Skin of body (tissue), 2 donors: ENCODE results near the gene STT3A. TPM values are rescaled to one million over a fixed set of nuclear protein-coding genes. Genes with fewer than 3 reads are reported as not detected.
A peak's percentile ranks its signal among the peaks of the same experiment; 100 is the strongest.
"Not testable (repeated sequence)": the region's sequence is repeated elsewhere in the genome, so short reads cannot be mapped to it uniquely, and the experiment has no call there.

ENCODE experiments used
- DNase-seq: peaks from one replicate; lab custom pipeline; 2025; lab: John Stamatoyannopoulos, UW
- total RNA-seq: library from RNA; depleted of rRNA; stranded (reverse); fragments of >200 nt; gene quantifications from one replicate; pipeline ENCODE4 v1.2.3, GENCODE V29; 2014

The STT3A gene
- total RNA-seq, result 89.4 TPM

DNA sequence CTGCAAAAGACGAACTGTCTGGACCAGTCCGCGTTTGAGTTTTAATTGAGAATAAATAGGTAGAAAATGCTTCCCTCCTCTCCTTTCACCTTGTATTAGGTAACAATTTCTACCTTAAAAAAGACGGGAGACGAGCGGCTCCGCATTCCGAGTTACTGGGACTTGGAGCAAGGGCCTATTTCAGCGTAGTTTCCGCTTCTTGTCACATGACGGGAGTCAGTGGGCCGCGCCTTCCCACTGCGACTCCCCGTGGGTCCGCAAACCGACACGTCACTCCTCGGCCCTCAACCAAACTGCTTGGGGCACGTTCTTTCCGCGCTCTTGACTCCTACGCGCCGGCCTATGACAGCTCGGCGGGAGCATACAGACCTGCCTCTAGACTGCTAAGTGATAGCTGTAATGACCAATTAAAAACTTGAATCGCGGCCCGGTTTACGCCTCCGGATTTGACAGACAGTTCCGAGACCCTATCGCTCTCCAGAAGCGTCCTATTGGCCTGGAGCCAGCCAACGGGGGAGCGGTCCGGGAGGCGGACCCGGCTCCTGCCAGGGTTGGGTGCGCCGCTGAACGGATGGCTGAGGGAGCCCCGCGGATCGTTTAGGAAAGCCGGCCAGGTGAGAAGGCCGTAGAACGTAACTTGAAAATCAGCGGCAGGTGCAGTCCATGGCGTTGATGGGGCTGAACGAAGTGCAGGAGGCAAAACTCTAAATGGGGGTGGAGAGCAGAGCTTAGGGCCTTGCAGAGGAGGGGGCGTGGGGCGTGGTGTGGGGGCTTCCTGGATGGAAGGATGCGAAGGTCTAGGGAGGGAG, at the start of gene STT3A:
TSS of gene STT3A (plus strand) at position 548 of the 809 bp plus-strand sequence. CDS start 3,064 bp downstream, outside the sequence.
- peak; percentile 100 for DNase-seq

DNA sequence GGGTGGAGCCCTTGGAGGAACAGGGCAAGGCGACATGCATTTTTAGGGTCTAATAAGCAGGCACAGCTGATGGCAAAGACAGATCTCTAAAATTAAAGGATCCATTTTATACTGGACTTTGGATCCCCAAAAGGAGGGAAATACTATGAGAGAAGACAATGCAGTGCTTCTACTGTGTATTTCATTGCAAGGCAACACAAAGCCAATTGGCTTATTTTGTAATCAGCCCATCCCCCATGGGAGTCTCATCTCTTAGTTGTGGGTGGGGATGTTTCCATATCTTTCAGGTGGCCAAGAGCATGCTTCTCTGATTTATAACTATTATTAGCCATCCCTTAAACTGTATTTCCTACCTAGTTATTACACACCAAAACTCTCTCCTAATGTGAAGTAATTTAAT, 41.9 kb upstream of the STT3A start:
- no peak for DNase-seq

DNA sequence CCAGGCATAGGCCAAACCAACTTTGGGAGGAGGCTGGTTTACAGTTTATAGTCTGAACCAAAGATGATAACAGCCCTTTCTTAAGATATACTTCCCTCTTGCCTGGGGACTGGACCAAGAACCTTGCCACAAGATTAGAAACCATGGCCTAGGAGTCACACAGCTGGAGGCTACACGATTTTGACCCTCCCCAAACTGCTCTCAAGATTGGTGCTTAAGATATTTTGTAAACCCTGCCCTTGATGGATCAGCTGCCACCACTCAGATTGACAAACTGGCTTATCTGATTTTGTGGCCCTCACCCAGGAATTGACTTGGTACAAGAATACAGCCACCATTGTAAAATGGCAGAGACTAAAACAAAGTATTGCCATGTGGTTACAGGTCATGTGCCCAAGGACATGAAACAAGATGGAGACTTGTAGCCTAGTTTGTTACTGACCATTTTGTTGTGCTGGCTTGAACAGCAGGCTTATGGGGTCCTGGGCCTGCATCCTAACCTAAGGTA, 40.8 kb upstream of the STT3A start:
- no peak for DNase-seq

DNA sequence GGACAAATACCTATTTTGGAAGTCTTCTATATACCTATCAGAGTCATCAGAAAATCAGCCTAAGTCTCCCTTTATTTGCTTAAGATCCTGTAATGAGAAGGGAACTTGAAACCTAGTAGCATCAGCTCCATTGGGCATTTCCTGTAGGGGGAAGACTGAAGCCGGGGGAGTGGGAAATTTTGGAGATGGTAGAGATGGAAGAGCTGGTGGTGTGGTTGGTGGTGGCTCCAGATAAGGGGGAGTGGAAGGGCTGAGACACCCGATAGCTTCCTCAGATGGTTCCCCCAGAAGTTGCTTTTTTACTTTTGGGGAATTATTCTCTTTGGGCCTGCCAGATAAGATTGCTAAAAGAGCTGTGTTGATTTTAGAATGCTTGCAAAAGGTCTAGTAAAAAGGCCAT, 39.7 kb upstream of the STT3A start:
- no peak for DNase-seq

DNA sequence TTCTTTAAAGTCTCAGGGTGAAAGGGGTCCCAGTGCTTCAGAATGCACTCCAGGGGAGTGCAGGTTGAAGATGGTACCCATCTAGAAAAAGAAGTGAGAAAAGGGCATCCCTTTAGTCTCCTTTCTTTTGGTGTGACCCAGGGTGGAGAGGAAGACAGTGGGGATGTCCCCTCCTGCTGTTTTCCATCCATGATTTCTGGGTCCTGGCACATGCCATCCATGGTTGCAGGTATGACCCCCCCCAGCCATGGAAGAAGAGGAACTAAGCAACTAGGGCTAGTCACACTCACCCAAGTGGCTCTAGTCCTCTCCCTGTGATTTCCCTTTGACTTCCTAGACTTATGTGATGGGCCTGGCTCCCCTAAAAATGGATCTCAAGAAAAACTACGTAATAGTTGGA, 39.3 kb upstream of the STT3A start:
- no peak for DNase-seq

DNA sequence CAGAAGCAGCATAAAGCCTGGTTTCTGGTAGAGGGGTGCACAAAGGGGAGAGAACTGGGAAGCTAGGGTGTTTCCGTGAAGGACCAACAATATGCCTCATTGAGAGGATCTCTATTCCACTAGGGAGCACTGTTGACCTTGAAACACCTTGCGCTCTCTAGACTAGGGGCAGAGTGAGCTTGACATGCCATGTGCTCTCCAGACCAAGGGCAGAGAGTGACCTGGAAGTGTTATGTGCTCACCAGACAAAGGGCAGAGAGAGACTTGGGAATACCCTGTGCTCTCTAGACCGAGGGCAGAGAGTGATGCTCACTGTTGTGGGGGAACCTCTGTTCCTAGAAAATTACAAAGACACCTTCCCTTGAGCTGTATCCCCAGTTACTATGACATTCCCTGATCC, 38.6 kb upstream of the STT3A start:
- no peak for DNase-seq

DNA sequence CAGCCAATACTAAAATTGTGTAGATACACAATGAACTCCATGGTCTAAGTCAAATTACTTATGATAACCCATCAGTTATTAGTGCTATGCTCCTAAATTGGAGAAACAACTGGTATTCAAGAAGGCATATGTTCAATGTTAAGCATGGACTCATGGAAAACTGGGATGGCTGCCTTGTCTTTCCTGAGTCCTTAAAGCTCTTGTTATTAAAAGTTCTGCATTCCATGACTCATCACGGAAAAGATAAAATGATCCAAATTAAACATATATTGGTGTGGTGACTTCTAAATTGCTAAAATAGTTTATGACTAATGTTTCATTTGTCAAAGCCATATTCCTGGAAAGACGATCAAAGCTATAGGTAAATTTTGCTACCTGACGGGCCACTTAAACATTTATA, 32.8 kb upstream of the STT3A start:
- DNase-seq, result no peak

DNA sequence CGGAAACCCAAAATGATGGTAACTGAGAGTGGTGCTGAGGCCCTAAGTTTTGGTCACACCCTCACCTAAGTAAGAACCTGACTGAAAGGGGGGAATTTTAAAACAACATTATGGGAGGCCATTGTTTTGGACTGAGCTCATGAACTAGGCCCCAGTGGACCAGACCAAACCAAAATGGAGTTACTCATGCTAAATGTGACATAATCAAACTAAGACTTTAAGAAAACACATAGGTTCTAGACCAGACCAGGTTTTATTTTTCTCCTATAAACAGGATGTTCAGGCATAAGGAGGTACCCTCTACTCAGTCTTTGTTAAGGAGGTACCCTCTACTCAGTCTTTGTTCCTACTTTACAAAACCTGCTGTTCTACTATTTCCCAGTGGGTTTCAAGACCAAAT, 30.7 kb upstream of the STT3A start:
- no peak for DNase-seq

DNA sequence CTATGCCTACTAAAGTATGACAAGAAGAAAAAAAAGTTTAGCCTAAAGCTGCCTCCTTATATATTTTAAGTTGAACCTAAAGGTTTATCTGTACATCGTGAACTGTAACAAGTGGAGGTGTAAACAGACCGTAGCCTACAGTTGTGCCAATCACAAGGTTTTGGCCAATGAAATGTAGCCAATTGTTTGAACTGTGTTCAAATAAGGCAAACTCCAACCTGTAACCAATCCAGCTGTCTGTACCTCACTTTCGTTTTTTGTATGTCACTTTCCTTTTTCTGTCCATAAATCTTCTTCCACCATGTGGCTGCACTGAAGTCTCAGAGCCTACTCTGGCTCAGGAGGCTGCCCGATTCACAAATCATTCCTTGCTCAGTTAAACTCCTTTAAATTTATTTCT, 30.2 kb upstream of the STT3A start:
- no peak for DNase-seq

DNA sequence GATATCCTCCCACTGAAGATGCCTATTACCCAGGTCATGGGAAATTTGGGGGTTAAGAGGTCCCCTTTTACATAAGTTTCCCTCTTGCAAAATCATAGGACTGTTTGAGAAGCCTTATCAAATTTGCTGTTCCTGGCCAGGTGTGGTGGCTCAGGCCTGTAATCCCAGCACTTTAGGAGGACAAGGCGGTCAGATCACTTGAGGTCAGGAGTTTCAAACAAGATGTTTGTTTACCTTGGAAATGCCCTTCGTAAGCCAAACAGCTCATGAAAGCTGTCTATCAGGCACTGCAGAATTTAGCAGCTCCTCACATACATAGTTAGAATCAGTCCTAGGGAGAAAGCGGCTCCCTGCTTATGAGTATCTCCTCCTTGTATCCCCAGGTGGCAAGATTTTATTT, 28.3 kb upstream of the STT3A start:
- DNase-seq, result no peak

DNA sequence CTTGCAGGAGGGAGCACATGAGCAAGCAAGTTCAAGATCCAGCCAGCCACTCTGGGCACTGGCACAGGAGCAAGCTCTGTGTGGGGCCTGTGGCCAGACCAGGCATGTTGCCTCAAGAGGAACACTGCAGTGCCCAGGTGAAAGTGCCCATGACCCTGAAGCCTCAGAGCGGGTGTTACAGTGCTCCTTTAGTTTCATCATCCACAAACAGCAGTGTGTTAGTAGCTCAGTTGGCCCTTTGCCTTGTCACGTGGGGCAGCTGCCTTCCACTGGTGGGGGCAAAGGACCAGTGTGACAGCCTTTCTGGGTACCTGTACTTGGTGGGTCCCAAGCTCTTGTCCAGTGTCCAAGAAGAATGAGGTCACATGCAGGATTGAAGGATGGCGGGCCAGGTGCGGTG, 26.4 kb upstream of the STT3A start:
- no peak for DNase-seq

DNA sequence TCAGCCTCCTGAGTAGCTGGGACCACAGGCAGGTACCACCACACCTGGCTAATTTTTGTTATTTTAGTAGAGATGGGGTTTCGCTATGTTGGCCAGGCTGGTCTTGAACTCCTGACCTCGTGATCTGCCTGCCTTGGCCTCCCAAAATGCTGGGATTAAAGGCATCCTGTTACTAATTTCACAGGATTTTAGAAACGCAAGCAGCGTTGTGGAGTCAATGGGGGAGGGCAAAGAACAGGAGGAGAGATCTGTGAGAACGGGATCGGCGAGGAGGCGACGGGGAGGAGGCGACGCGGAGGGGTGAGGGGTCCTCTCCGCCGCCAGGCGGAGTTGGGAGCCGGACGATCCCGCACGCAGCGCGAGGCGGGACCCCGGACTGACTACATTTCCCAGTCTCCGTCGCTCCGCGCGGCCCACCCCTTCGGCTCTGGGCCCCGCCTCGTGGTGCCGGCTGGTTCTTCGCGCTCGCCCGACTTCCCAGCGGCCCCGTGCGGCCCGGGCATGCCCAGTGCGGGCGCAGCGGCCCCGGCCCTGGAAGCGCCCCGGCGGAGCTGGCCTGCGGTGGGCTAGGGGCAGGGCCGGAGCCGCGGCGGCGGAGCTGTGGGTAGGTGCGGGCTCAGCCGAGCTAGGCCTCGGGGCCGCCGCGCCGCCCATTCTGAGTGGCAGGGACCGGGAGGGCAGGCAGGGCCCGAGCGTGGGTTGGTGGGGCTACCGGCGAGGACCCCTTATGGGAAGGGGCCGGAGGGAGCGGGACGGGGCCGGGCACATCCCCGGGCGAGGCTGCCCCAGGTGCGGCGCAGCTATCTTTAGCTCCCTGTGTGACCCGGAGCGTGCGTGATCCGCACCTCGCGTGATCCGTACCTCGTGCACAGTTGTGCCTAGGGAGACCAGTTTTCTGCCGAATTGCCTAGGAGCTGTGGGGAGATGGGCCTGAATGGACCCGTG, 23.4 kb upstream of the STT3A start, which contains the start of gene EI24:
TSS of gene EI24 (plus strand) at position 508 of the 945 bp plus-strand sequence. CDS start 3,051 bp downstream, outside the sequence.
- DNase-seq, result peak; percentile 81

DNA sequence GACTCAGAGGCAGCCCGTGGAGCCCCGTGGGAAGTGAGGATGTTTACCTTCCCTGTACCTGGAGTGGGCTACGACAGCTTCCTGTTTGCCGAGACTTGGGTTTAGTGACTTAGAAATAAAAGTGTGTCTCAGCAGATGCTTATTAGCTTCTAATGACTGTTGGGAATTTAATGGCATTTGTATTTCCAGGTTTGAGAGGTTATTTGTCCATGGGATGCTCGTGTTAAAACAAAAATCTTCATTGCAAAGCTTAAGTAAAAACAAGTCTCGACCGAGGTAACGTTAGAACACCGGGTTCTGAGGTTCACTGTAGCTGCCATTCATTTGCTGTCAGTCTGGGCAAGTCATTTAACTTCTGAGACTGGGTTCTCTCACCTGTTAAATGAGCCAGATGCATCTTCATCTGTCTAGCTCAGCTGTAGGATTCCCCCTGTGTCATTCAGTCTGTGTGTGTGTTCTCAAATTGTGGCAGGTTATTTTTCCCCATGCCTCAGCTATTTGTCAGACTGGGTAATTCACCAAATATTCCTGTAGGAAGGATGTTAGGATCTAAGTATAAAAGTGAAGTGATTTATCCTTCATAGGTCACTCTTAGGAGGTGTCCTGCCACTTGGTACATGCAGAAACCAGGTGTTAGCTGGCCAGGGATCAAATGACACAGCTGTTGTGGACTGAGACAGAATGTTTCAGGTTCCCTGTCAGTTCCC, 22.6 kb upstream of the STT3A start:
- peak; percentile 5 for DNase-seq

DNA sequence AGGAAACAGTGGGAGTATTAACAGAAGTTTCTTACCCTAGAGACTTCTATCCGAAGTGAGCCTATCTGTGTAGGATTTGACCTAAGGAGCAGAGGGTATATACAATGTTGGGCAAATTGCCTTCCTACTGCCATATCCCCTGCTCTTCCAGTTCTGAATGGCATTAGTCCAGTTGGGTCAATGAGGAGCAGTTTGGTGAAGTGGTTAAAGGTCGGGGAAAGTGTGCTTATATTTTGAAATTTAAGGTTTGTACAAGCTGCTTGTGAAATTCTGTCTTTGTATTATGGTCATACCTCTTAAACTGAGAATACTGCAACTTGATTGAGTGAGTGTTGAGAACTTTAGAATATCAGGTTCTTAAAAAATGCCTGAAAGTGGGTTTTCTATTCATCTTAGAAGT, 21.7 kb upstream of the STT3A start:
- no peak for DNase-seq

DNA sequence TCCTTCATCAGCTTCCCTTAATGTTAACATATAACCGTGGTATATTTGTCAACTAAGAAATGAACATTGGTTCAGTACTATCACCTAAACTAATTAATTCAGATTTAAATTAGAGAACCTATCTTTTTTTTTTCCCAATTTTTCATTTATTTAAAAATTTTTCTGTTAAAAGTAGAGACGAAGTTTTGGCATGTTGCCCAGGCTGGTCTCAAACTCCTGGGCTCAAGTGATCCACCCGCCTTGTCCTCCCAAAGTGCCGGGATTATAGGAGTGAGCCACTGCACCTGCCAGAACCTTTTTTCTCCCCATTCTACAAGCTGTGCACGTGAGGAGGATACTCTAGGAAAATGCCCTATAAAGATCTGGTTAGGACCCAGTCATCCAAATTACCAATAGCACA, 19.7 kb upstream of the STT3A start:
- DNase-seq, result no peak

DNA sequence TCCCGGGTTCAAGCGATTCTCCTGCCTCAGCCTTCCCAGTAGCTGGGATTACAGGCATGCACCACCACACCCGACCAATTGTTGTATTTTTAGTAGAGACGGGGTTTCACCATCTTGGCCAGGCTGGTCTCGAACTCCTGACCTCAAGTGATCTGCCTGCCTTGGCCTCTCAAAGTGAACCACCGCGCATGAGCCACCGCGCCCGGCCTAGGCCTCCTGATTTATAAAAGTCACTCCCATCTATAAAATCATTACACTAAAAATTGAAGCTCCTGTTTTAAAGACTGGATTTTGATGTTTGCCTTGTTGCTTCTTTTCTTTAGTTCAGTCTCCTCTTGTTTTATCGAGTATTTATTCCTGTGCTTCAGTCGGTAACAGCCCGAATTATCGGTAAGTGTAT, 15.5 kb upstream of the STT3A start:
- DNase-seq, result not testable (repeated sequence)

DNA sequence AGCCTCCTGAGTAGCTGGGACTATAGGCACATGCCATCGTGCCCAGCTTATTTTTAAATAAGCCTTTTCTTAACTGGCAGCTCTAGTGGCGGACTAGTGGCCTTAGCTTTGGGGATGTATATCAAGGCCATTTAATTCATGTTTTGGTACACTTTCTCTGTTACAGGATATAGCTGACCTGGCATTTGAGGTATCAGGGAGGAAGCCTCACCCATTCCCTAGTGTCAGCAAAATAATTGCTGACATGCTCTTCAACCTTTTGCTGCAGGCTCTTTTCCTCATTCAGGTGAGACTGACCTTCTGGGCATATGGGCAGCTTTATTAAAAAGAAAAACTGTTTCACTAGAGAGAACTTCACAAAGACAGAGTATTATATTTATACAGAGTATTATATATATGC, 13.9 kb upstream of the STT3A start:
- DNase-seq, result no peak

DNA sequence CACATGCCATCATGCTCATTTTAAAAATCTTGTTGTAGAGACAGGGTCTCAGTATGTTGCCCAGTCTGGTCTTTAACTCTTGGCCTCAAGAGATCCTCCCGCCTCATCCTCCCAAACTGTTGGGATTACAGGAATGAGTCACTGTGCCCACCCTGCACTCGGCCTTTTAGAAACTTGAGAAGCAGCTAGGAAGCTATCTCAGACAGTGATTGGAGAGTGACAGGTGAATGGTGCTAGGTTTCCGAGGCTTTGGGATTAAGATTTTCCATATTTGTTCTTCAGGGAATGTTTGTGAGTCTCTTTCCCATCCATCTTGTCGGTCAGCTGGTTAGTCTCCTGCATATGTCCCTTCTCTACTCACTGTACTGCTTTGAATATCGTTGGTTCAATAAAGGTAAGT, 12.8 kb upstream of the STT3A start:
- no peak for DNase-seq

DNA sequence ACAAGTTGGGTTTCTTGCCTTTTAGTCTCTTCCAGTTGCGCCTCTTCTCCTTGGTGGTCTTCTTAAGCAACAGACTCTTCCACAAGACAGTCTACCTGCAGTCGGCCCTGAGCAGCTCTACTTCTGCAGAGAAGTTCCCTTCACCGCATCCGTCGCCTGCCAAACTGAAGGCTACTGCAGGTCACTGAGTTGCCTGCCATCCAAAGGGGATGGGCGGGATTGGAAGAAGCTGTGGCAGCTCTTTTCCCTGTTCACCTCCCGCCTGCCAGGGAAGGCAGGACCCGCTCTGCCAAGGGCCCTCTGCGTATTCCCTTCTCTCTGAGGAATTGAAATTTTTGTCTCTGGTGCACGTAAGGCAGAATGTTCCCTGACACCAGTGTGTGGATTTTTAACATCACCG, 9.2 kb upstream of the STT3A start:
- no peak for DNase-seq

DNA sequence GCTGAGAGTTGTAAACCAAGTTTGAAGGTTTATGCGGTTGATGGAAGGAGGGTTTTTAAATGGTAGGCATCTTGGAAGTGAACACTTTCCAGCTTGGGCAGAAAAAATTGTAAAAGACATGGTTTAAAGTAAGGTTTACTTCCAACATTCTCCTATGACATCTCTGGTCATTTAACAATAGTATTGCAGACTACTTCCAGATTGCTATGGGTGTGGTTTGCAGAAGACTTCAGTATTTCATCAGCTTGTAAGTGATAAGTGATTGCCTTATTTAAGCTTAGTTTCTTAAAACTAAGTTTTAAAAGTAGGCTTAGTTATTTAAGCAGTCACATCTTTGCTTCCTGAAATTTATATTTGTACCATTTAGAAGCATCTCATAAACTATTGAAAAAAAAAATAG, 7.2 kb upstream of the STT3A start:
- DNase-seq, result no peak

DNA sequence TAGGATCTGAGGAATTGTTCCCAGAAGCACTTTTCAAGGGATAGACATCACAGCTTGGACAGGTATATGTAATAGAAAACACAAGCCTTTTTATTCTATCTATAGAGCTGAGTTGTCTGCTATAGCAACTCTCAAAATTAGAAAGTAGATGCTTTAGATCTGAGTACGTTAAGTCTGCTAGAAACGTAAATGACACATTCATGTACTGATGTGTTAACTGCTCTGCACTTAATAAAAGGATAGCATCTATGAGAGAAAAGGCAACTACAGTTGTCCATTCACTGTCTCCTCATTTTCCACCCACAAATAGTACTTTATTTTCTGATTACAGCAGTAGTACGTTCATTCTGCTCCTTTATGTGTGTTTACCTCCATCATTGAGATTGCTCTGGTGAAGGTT, 6.0 kb upstream of the STT3A start:
- DNase-seq, result no peak

DNA sequence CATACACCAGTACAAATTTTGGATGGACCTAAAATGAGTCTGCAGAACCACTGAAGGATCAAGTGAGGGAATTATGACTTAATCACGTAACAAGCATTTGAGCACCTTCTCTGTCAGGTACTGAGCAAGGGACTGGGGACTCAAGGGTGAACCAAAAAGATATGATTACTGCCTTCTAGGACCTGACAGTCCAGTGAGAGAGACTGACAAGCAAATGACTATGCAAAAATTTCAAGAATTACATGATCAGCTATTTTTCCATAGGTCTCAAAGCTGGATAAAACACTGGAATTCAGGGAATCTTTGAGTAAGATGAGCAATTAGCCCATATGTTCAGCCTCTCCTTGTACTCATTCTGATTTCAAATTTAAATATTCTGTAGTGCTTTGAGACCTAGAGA, 5.2 kb upstream of the STT3A start:
- no peak for DNase-seq
